GM12873 (cell line): Measurements from ENCODE around the gene GAS2L2.

Source experiments
- TF ChIP-seq, protein P1 (sequence below): IDR thresholded peaks from 2 replicates; pipeline ENCODE4 v1.5.1; 2012; ENCODE audit warnings: low read depth, mild to moderate bottlenecking, moderate library complexity, low read length, control low read depth; ENCODE audit not compliant: insufficient read depth; ENCODE audit errors: missing control alignments

GAS2L2 gene

DNA sequence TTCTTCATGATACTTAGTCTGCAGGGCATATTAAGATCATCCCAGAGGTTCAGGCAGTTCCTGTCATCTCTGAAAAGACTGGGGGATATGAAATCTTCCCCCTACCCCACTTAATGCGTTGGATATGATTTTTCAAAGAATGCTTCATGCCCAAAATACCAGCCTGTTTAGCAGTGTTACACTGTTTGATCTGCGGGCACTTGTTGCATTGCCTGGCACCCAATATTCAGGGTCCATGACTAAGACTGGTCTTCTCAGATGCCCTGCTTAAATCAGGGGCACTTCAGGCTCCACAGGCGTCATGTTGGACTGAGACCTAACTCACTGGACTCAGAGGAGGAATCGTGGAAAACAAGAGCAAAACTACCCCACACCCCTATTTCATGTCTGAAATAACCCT, 28.0 kb downstream of the GAS2L2 start:
- TF ChIP-seq, protein P1, sequence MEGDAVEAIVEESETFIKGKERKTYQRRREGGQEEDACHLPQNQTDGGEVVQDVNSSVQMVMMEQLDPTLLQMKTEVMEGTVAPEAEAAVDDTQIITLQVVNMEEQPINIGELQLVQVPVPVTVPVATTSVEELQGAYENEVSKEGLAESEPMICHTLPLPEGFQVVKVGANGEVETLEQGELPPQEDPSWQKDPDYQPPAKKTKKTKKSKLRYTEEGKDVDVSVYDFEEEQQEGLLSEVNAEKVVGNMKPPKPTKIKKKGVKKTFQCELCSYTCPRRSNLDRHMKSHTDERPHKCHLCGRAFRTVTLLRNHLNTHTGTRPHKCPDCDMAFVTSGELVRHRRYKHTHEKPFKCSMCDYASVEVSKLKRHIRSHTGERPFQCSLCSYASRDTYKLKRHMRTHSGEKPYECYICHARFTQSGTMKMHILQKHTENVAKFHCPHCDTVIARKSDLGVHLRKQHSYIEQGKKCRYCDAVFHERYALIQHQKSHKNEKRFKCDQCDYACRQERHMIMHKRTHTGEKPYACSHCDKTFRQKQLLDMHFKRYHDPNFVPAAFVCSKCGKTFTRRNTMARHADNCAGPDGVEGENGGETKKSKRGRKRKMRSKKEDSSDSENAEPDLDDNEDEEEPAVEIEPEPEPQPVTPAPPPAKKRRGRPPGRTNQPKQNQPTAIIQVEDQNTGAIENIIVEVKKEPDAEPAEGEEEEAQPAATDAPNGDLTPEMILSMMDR = no peak

DNA sequence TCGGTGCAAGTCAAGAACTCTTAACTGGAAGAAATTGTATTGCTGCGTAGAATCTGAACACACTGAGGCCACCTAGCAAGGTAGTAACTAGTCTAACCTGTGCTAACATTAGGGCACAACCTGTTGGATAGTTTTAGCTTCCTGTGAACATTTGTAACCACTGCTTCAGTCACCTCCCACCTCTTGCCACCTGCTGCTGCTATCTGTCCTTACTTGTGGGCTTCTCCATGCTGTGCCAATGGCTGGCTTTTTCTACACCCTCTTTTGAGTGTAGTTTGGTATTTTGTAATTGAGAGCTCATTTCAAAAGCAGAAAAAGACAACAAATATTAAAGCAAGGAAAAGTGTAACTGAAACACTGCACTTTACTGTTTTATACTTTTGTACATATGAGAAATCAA, 29.3 kb downstream of the GAS2L2 start:
- TF ChIP-seq, protein P1 = no peak

DNA sequence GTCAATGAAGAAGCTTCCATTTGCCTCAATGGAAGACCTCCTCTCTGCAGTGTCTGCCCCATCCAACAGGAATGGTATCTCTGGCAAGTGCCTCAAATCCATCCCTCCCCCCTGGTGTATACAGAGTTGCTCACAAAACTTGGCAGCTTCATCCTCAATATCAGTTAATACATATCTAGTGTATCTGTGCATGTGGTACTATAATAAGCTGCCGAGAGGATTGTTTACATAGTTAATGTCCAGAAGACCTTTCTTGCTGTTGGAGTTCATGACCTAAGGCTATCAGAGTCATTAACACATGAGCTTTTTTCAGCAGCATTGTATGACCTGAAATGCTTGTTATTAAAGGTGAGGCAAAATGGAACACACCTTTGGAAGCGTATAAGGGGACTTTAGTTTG, 35.6 kb downstream of the GAS2L2 start:
- TF ChIP-seq, protein P1 = no peak

DNA sequence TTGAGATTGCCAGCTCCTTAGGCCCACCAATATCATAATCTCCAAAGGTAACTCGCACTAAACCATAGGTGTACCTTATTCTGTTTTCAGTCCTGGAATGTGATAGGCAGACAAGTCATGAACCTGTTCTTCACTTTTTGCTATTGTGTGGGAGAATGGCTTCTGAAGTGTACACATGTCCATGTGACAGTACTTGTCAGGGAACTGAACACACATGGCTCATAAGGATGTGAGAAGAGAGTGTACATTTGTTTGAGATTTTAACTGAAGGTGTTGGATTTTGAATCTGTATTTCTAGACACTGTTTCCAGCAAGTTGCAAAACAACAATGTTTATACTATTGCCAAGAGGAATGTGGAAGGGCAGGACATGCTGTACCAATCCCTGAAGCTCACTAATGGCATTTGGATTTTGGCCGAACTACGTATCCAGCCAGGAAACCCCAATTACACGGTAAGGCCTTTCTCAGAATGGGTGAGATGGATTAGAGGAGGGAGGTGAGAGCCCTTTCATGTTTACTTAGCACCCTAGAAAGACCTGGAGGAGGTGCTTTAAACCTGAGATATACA, 36.1 kb downstream of the GAS2L2 start:
- TF ChIP-seq, protein P1 = no peak

DNA sequence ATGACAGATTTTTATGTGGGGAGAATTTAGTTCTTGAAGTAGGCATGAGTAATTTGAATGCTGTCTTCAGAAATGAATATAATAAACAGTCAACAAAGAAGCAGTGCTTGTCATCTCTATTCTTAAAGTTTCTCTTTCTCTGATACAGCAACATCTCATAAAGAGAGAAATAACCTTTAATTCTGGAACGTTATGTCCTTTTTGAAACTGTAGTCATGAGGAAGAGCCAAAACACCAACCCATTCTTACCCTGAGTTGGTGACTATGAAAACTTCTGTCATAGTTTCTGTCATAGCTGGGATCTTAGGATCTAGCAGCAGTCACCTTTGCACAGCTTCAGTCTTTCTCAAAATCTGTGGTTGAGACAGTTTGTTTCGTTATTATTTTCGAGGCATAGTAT, 36.9 kb downstream of the GAS2L2 start:
- TF ChIP-seq, protein P1 = no peak

DNA sequence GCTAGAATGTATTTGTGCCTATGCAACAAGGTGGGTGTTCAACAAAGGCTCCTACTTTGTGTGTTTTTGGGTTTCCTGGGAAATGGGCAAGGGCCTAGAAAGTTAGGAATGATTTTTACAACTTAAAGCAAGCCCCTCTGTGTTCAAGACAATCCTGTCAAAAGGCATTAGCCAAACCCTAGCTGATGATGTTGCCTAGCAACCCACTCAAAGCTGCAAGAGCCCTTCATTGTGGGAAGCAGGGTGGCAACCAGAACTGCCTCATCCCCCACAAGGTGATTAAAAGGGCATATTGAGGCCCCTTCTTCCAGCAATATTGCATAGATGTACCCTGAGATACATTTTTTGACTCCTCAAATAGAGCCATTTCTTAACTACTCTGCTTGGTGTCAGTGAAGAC, 37.6 kb downstream of the GAS2L2 start:
- TF ChIP-seq, protein P1 = no peak

DNA sequence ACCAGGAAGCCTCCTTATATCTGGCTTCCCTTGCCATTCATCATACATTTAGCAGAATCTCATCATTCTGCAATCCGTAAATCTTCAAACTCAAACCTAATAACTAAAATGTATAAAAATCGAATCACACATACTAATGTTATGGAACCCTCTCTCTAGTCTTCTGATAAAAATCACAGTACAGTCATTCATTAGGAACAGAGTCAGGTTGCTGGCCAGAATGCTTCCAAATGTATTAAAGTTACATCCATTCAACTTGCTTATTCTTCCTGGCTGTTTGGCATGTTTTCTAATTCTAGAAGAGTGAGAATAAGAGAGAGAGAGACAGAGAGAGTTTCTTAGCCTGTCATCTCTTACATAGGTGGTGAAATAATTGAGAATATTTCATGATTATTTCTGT, 38.1 kb downstream of the GAS2L2 start:
- TF ChIP-seq, protein P1 = no peak
